Adipose tissue (tissue), 3 donors: ENCODE data around the gene TMEM98. TPM values are rescaled to one million over a fixed set of nuclear protein-coding genes. Genes with fewer than 3 reads are reported as not detected.
"Not testable (repeated sequence)": the region's sequence is repeated elsewhere in the genome, so short reads cannot be mapped to it uniquely, and the experiment has no call there.

ENCODE experiments used
- H3K27ac ChIP-seq: one replicate; pipeline ENCODE4 v1.5.1; 2013; ENCODE audit warnings: low read depth, low read length
- WGBS, 3 donors: extraction: QIAGEN DNeasy Blood & Tissue Kit; methylation state at CpG; one replicate each; pipeline ENCODE4 v1.1.7; 2013; 5-methylcytosine and 5-hydroxymethylcytosine counted together
- polyA plus RNA-seq, 3 donors: library from polyadenylated mRNA; stranded (reverse); fragments of 200-250 nt; gene quantifications; one replicate each; pipeline ENCODE4 v1.2.3, GENCODE V29; 2013
- donor health status: healthy with polysubstance abuse.
- donor health status: Bipolar disorder and iron deficiency.
- donor health status: healthy.

Gene TMEM98
- polyA plus RNA-seq, 3 donors: 27.8 to 48.2 (median 47.1) TPM

- H3K27ac ChIP-seq: no peak overlapping the region
- 16 to 46% (median 42%) methylated on average over 10 of the region's 10 CpGs for WGBS, 3 donors
Observed at GRCh38 chr17:32912218-32912897, 15.6 kb upstream of the TMEM98 start.

DNA sequence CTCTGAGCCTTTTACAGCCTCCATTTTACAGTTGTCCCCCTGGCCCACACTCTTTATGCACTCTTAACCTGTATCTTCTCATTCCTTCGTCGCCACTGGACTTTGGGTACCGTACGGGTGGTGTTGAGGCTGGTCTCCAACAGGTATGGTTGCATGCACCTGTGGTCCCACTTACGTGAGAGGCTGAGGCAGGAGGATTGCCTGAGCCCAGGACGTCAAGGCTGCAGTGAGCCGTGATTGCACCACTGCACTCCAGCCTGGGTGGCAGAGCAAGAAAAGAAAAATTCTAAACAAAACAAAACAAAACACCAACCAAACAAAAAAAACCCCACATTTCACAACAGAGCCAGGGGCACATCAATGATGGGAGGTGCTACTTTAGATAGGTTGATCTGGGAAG is 14.4 kb upstream of the TMEM98 start:
- WGBS, 3 donors: 80 to 97% (median 95%) methylated on average over 7 of the region's 7 CpGs
- no peak overlapping the region for H3K27ac ChIP-seq

GRCh38 chr17:32914181-32914580 is 13.8 kb upstream of the TMEM98 start:
- WGBS, 3 donors: 87 to 92% (median 88%) methylated on average over 3 of the region's 3 CpGs
- no peak overlapping the region for H3K27ac ChIP-seq

DNA sequence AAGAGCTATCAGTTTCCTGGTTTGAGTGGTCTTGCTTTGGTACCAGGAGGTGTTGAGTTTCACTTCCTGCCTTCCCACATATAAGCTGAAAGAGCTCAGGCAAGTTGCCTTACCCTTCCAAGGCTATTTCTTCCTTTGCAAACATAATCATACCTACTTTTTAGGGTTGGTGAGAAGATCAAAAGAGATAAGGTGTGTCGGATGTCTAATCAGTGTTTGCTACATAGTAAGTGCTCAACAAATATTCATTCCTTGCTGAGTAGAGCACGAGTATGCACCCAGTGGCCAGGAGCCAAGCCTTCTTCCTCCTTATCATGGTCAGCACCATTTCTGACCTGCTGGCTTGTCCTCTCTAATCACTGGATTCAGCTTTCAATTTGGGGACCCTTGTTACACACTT is 12.7 kb upstream of the TMEM98 start:
- H3K27ac ChIP-seq: no peak overlapping the region
- 37 to 66% (median 50%) methylated on average over 2 of the region's 2 CpGs for WGBS, 3 donors

DNA sequence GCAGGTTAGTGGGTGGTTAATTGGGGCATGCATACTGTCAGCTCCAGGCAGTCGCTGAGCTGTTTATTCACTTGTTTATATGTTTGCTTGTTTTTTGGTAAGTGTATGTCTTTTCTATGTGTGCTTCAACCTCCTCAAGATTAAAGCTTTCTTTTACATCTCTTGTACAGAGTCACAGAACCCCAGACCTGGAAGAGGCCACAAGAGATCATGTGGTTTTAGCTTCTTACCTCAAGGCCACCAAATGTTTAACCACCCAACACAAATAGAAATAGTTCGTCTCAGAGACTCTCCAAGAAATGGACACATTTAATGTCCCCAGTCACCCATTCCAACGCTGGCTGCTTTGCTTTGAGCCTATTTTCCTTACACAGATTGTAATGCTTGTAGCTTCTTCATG is 11.8 kb upstream of the TMEM98 start:
- WGBS, 3 donors: 54 to 87% (median 56%) methylated on average over 3 of the region's 3 CpGs
- no peak overlapping the region for H3K27ac ChIP-seq

- no peak overlapping the region for H3K27ac ChIP-seq
Observed at GRCh38 chr17:32917081-32917480, 10.9 kb upstream of the TMEM98 start.

- WGBS, 3 donors: 85 to 87% (median 86%) methylated on average over 5 of the region's 5 CpGs
- no peak overlapping the region for H3K27ac ChIP-seq
Observed at GRCh38 chr17:32917842-32918241, 10.1 kb upstream of the TMEM98 start.

- not testable (repeated sequence) for H3K27ac ChIP-seq
- 85 to 89% (median 87%) methylated on average over 4 of the region's 4 CpGs for WGBS, 3 donors
Observed at GRCh38 chr17:32919876-32920275, 8.1 kb upstream of the TMEM98 start.

GRCh38 chr17:32920293-32920692 is 7.7 kb upstream of the TMEM98 start:
- whole genome bisulfite sequencing, 3 donors: 76 to 88% (median 76%) methylated on average over 8 of the region's 8 CpGs
- H3K27ac ChIP-seq: no peak overlapping the region

- H3K27ac ChIP-seq: no peak overlapping the region
- WGBS, 3 donors: 69 to 91% (median 81%) methylated on average over 10 of the region's 10 CpGs
Observed at GRCh38 chr17:32921017-32921416, 6.9 kb upstream of the TMEM98 start.

GRCh38 chr17:32923905-32924304 is 4.0 kb upstream of the TMEM98 start:
- 88 to 94% (median 89%) methylated on average over 3 of the region's 3 CpGs for WGBS, 3 donors
- not testable (repeated sequence) for H3K27ac ChIP-seq

DNA sequence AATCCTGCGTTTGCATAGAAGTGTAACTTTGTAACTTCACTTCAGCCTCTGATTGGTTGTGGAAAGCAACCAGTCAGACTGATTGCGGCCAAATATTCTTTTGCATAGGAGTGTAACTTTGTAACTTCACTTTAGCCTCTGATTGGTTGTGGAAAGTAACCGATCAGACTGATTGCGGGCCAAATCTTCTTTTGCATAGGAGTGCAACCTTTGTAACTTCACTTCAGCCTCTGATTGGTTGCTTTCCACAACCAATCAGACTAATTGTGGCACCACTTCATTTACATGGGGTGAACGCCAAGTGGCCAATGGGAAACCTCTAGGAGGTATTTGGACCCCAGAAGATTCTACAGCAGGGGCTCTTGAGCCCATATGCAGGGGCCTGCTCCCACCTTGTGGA is 1.8 kb upstream of the TMEM98 start:
- WGBS, 3 donors: 89 to 95% (median 94%) methylated on average over 5 of the region's 5 CpGs

GRCh38 chr17:32926789-32927188 is 1.2 kb upstream of the TMEM98 start:
- not testable (repeated sequence) for H3K27ac ChIP-seq
- WGBS, 3 donors: 92 to 96% (median 95%) methylated on average over 8 of the region's 8 CpGs

More for the DNA sequence above, 1.8 kb upstream of the TMEM98 start:
- H3K27ac ChIP-seq: no peak overlapping the region

- H3K27ac ChIP-seq: no peak overlapping the region
Observed at GRCh38 chr17:32927201-32927723, 691 bp upstream of the TMEM98 start.

GRCh38 chr17:32928586-32929535 is 908 bp downstream of the TMEM98 start:
- WGBS, 3 donors: 21 to 27% (median 22%) methylated on average over 19 of the region's 19 CpGs
- no peak overlapping the region for H3K27ac ChIP-seq

More at GRCh38 chr17:32927201-32927723, 691 bp upstream of the TMEM98 start:
- 27 to 42% (median 38%) methylated on average over 11 of the region's 11 CpGs for WGBS, 3 donors

DNA sequence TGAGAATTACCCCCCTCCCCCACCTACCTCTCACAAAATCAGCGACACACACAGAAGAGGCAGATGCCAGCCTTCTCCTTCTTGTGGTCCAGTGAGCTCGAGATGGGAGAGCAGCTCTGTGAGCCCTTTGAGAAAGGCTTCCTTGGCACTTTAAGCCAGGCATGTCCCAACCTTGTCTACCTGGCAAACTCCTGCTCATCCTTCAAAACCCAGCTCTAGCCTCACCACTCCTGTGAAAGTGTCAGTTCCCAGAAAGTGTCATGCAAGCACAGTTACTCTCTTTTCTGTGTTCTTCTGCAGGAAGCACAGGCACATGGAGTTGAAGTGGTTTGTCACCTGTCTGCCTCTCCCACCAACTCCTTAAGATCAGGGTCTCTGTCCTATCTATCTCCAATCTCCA is 1.6 kb downstream of the TMEM98 start:
- WGBS, 3 donors: 65 to 73% (median 70%) methylated on average over 1 to 2 of the region's 2 CpGs
- no peak overlapping the region for H3K27ac ChIP-seq

DNA sequence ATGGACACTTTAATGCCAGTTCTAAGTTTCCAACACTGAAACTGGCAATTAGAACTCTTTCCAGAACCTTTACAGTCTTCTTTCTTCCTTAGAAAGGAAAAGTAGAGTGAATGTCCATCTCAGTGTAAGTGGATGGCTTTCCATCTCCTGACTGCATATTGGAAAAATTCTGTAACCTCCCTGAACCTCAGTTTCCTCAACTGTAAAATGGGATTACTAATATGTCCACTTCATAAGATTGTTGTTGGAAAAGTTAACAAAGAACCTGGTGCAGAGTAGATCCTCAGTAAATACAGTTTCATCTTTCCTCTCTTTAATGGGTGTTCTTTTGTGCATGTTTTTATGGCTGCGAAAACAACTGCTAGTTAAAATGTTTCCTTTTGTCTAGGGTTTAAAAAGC is 2.6 kb downstream of the TMEM98 start:
- no peak overlapping the region for H3K27ac ChIP-seq
- 98 to 100% (median 100%) methylated on average over 1 of the region's 1 CpG for WGBS, 3 donors

- 73 to 81% (median 78%) methylated on average over 1 of the region's 1 CpG for WGBS, 3 donors
- H3K27ac ChIP-seq: no peak overlapping the region
Observed at GRCh38 chr17:32931686-32932085, 3.7 kb downstream of the TMEM98 start.

GRCh38 chr17:32933881-32934280 is 5.9 kb downstream of the TMEM98 start:
- H3K27ac ChIP-seq: no peak overlapping the region
- 91 to 97% (median 94%) methylated on average over 2 of the region's 2 CpGs for WGBS, 3 donors
